HUES6 (cell line): ENCODE results near the gene TRAF3IP3.
A peak's percentile ranks its signal among the peaks of the same experiment; 100 is the strongest.
"Not testable (repeated sequence)": the region's sequence is repeated elsewhere in the genome, so short reads cannot be mapped to it uniquely, and the experiment has no call there.

Source experiments
- H3K27ac ChIP-seq: 2 replicates; pipeline ENCODE4 v1.7.0; 2013; ENCODE audit warnings: low read depth, mild to moderate bottlenecking, low read length, inconsistent platforms
- H3K27me3 ChIP-seq: 2 replicates; pipeline ENCODE4 v1.6.1; 2013; ENCODE audit warnings: low read length; ENCODE audit not compliant: control insufficient read depth, insufficient read depth
- H3K36me3 ChIP-seq: 2 replicates; pipeline ENCODE4 v1.6.1; 2013; ENCODE audit warnings: low read length; ENCODE audit not compliant: control insufficient read depth, insufficient read depth
- H3K4me1 ChIP-seq: 2 replicates; pipeline ENCODE4 v1.6.1; 2013; ENCODE audit warnings: low read length; ENCODE audit not compliant: control insufficient read depth, insufficient read depth
- H3K4me3 ChIP-seq: 2 replicates; pipeline ENCODE4 v1.5.1; 2013; ENCODE audit warnings: low read depth, low read length
- H3K9ac ChIP-seq: one replicate; pipeline ENCODE4 v1.6.1; 2013; ENCODE audit warnings: mild to moderate bottlenecking, low read length
- H3K9me3 ChIP-seq: 2 replicates; pipeline ENCODE4 v1.6.1; 2013; ENCODE audit warnings: low read depth, low read length; ENCODE audit not compliant: control insufficient read depth, insufficient read depth

TRAF3IP3 gene

GRCh38 chr1:209783386-209783785, 27.5 kb downstream of the TRAF3IP3 start:
- peaks cover 16% of the 10 kb centered on the region; the same call in 1 of the 2 replicates for H3K27me3 ChIP-seq
- H3K9ac ChIP-seq = peak overlapping the region; percentile 91
- peak overlapping the region; percentile 87 for H3K4me3 ChIP-seq
- peaks cover 6% of the 10 kb centered on the region for H3K36me3 ChIP-seq
- no peaks in the 10 kb centered on the region; the same call in 1 of the 2 replicates for H3K4me1 ChIP-seq
- no peak overlapping the region for H3K27ac ChIP-seq
- no peaks in the 10 kb centered on the region for H3K9me3 ChIP-seq

GRCh38 chr1:209784265-209785169, 28.7 kb downstream of the TRAF3IP3 start, which contains the start of gene C1orf74:
Gene C1orf74, minus strand, starts transcription at chr1:209784559. Its CDS starts 925 bp downstream, at chr1:209783634.
- peak within 1 kb of the TSS; percentile 91 for H3K9ac ChIP-seq
- peak within 1 kb of the TSS; percentile 87 for H3K4me3 ChIP-seq
- H3K27ac ChIP-seq = peak within 1 kb of the TSS; percentile 38; the same call in 1 of the 2 replicates
- no peaks in the 10 kb centered on the region; the same call in 1 of the 2 replicates for H3K4me1 ChIP-seq
- H3K27me3 ChIP-seq = peaks cover 16% of the 10 kb centered on the region; the same call in 1 of the 2 replicates
- H3K36me3 ChIP-seq = peaks cover 12% of the 10 kb centered on the region
- H3K9me3 ChIP-seq = no peaks in the 10 kb centered on the region

- no peaks in the 10 kb centered on the region; the same call in 1 of the 2 replicates for H3K4me1 ChIP-seq
- no peaks in the 10 kb centered on the region for H3K9me3 ChIP-seq
- H3K4me3 ChIP-seq = no peak overlapping the region
- peaks cover 20% of the 10 kb centered on the region for H3K36me3 ChIP-seq
- H3K27me3 ChIP-seq = peaks cover 16% of the 10 kb centered on the region; the same call in 1 of the 2 replicates
- no peak overlapping the region for H3K27ac ChIP-seq
- no peak overlapping the region for H3K9ac ChIP-seq
Measured at GRCh38 chr1:209785592-209785991, 29.7 kb downstream of the TRAF3IP3 start.

GRCh38 chr1:209786146-209786545, 30.3 kb downstream of the TRAF3IP3 start:
- Histone ChIP-seq H3K27me3 (peaks cover 16% of the 10 kb centered on the region; the same call in 1 of the 2 replicates), H3K4me3 (no peak overlapping the region), H3K27ac (no peak overlapping the region), H3K4me1 (no peaks in the 10 kb centered on the region; the same call in 1 of the 2 replicates), H3K36me3 (peaks cover 22% of the 10 kb centered on the region), H3K9ac (no peak overlapping the region), H3K9me3 (no peaks in the 10 kb centered on the region)

- Histone ChIP-seq H3K27me3 (peaks cover 16% of the 10 kb centered on the region; the same call in 1 of the 2 replicates), H3K4me3 (no peak overlapping the region), H3K27ac (no peak overlapping the region), H3K9me3 (no peaks in the 10 kb centered on the region), H3K36me3 (peaks cover 21% of the 10 kb centered on the region), H3K4me1 (no peaks in the 10 kb centered on the region; the same call in 1 of the 2 replicates), H3K9ac (no peak overlapping the region)
Measured at GRCh38 chr1:209787551-209787950, 31.7 kb downstream of the TRAF3IP3 start.

GRCh38 chr1:209789245-209789644, 33.4 kb downstream of the TRAF3IP3 start:
- peaks cover 21% of the 10 kb centered on the region for H3K36me3 ChIP-seq
- no peaks in the 10 kb centered on the region for H3K9me3 ChIP-seq
- H3K4me3 ChIP-seq = no peak overlapping the region
- no peak overlapping the region for H3K9ac ChIP-seq
- H3K27me3 ChIP-seq = peaks cover 16% of the 10 kb centered on the region; the same call in 1 of the 2 replicates
- H3K27ac ChIP-seq = no peak overlapping the region
- no peaks in the 10 kb centered on the region; the same call in 1 of the 2 replicates for H3K4me1 ChIP-seq

- Histone ChIP-seq H3K4me1 (no peaks in the 10 kb centered on the region), H3K4me3 (no peak overlapping the region), H3K27me3 (peaks cover 16% of the 10 kb centered on the region; the same call in 1 of the 2 replicates), H3K9ac (no peak overlapping the region), H3K36me3 (peaks cover 25% of the 10 kb centered on the region), H3K27ac (no peak overlapping the region), H3K9me3 (no peaks in the 10 kb centered on the region)
Measured at GRCh38 chr1:209790286-209791193, 34.7 kb downstream of the TRAF3IP3 start.

GRCh38 chr1:209791920-209792319, 36.1 kb downstream of the TRAF3IP3 start:
- H3K4me1 ChIP-seq = no peaks in the 10 kb centered on the region
- no peak overlapping the region for H3K4me3 ChIP-seq
- no peaks in the 10 kb centered on the region for H3K9me3 ChIP-seq
- H3K36me3 ChIP-seq = peaks cover 25% of the 10 kb centered on the region
- peaks cover 11% of the 10 kb centered on the region; the same call in 1 of the 2 replicates for H3K27me3 ChIP-seq
- H3K9ac ChIP-seq = no peak overlapping the region
- H3K27ac ChIP-seq = no peak overlapping the region

GRCh38 chr1:209793711-209794110, 37.9 kb downstream of the TRAF3IP3 start:
- not testable (repeated sequence) for H3K27ac ChIP-seq, H3K9ac ChIP-seq, H3K4me1 ChIP-seq, H3K27me3 ChIP-seq, H3K9me3 ChIP-seq, H3K4me3 ChIP-seq
- H3K36me3 ChIP-seq = peaks cover 25% of the 10 kb centered on the region

GRCh38 chr1:209797978-209798639, 42.3 kb downstream of the TRAF3IP3 start:
- Histone ChIP-seq H3K27me3 (peaks cover 3% of the 10 kb centered on the region; the same call in 1 of the 2 replicates), H3K4me1 (no peaks in the 10 kb centered on the region), H3K27ac (no peak overlapping the region), H3K4me3 (no peak overlapping the region), H3K9me3 (no peaks in the 10 kb centered on the region), H3K36me3 (peaks cover 9% of the 10 kb centered on the region), H3K9ac (no peak overlapping the region)
